Smooth muscle cell (in vitro differentiated cells): ENCODE results near the gene RRP15. TPM values are rescaled to one million over a fixed set of nuclear protein-coding genes. Genes with fewer than 3 reads are reported as not detected.

Experiments
- DNase-seq: peaks from one replicate; lab custom pipeline; 2025; ENCODE audit not compliant: unreplicated experiment; lab: John Stamatoyannopoulos, UW
- H2AFZ ChIP-seq: fragments of 200-600 bp; sonication (generic); 2 replicates; pipeline ENCODE4 v1.6.0; 2016; ENCODE audit warnings: antibody characterized with exemption, low read depth, mild to moderate bottlenecking
- H3F3A ChIP-seq: fragments of 200-600 bp; sonication (generic); 2 replicates; pipeline ENCODE4 v1.6.0; 2017; ENCODE audit warnings: antibody characterized with exemption, low read depth
- H3K27ac ChIP-seq: fragments of 200-600 bp; sonication (generic); 2 replicates; pipeline ENCODE4 v1.5.1; 2016; ENCODE audit warnings: low read depth, mild to moderate bottlenecking
- H3K27me3 ChIP-seq: fragments of 200-600 bp; sonication (generic); 2 replicates; pipeline ENCODE4 v1.6.1; 2016; ENCODE audit warnings: low read depth, mild to moderate bottlenecking
- H3K36me3 ChIP-seq: fragments of 200-600 bp; sonication (generic); 2 replicates; pipeline ENCODE4 v1.5.1; 2016; ENCODE audit warnings: low read depth
- H3K4me1 ChIP-seq: fragments of 200-600 bp; sonication (generic); 2 replicates; pipeline ENCODE4 v1.5.1; 2016; ENCODE audit warnings: low read depth
- H3K4me2 ChIP-seq: fragments of 200-600 bp; sonication (generic); 2 replicates; pipeline ENCODE4 v1.6.0; 2016; ENCODE audit warnings: mild to moderate bottlenecking
- H3K4me3 ChIP-seq: fragments of 200-600 bp; sonication (generic); 2 replicates; pipeline ENCODE4 v1.5.1; 2016; ENCODE audit warnings: mild to moderate bottlenecking
- H3K79me2 ChIP-seq: fragments of 200-600 bp; sonication (generic); 2 replicates; pipeline ENCODE4 v1.6.0; 2016; ENCODE audit warnings: low read depth, mild to moderate bottlenecking
- H3K9ac ChIP-seq: fragments of 200-600 bp; sonication (generic); 2 replicates; pipeline ENCODE4 v1.6.0; 2016; ENCODE audit warnings: low read depth
- H3K9me3 ChIP-seq: fragments of 200-600 bp; sonication (generic); replicated peaks from 2 replicates; pipeline ENCODE4 v1.5.1; 2016; ENCODE audit warnings: low read depth
- H4K20me1 ChIP-seq: fragments of 200-600 bp; sonication (generic); 2 replicates; pipeline ENCODE4 v1.6.0; 2016; ENCODE audit warnings: low read depth
- CTCF ChIP-seq: fragments of 200-600 bp; sonication (generic); IDR thresholded peaks from 2 replicates; pipeline ENCODE4 v1.5.1; 2017; ENCODE audit warnings: borderline replicate concordance, mild to moderate bottlenecking, antibody characterized with exemption; ENCODE audit not compliant: insufficient read depth, poor library complexity, severe bottlenecking
- WGBS: methylation state at CpG from one replicate; pipeline ENCODE4 v1.1.7; 2016; ENCODE audit warnings: low lambda C conversion rate; 5-methylcytosine and 5-hydroxymethylcytosine counted together
- polyA plus RNA-seq: library from polyadenylated mRNA; unstranded; fragments of >200 nt; fragmentation: Nextera tagmentation; extraction: Ambion mirVana; gene quantifications from 2 replicates; pipeline ENCODE4 v1.2.1, GENCODE V29; 2016
- total RNA-seq: library from RNA; depleted of rRNA; stranded (reverse); fragments of >200 nt; gene quantifications from 2 replicates; pipeline ENCODE4 v1.2.3, GENCODE V29; 2014

Gene RRP15
- total and polyA plus RNA-seq, 2 experiments from 2014 or later: 6.6 to 13.2 TPM

- H3K9me3 ChIP-seq: no peaks in the 10 kb centered on the region
- H3K4me2 ChIP-seq: no peak overlapping the region
- H3K36me3 ChIP-seq: no peaks in the 10 kb centered on the region
- H2AFZ ChIP-seq: no peak overlapping the region
- DNase-seq: no peak
- peaks cover 43% of the 10 kb centered on the region for H3K79me2 ChIP-seq
- no peak overlapping the region for H3K27ac ChIP-seq
- H3K27me3 ChIP-seq: no peaks in the 10 kb centered on the region
- peaks cover 27% of the 10 kb centered on the region for H3F3A ChIP-seq
- H4K20me1 ChIP-seq: no peaks in the 10 kb centered on the region
- H3K4me3 ChIP-seq: no peak overlapping the region
- WGBS: 83% methylated on average over 4 of the region's 4 CpGs
- no peak overlapping the region for H3K9ac ChIP-seq
- H3K4me1 ChIP-seq: peaks cover 14% of the 10 kb centered on the region
- TF ChIP-seq CTCF: no peak
These were observed 82.0 kb downstream of the RRP15 start for GRCh38 chr1:218367118-218367517.

GRCh38 chr1:218368686-218369085 lies 83.6 kb downstream of the RRP15 start:
- peaks cover 40% of the 10 kb centered on the region for H3F3A ChIP-seq
- no peak for DNase-seq

GRCh38 chr1:218369688-218370511 lies 84.8 kb downstream of the RRP15 start:
- peaks cover 50% of the 10 kb centered on the region for H3F3A ChIP-seq
- TF ChIP-seq CTCF: no peak
- WGBS: 18% methylated on average over 2 of the region's 2 CpGs
- no peaks in the 10 kb centered on the region for H3K9me3 ChIP-seq
- H3K4me3 ChIP-seq: no peak overlapping the region
- H3K9ac ChIP-seq: peak overlapping the region; percentile 56
- no peaks in the 10 kb centered on the region for H3K36me3 ChIP-seq
- DNase-seq: no peak
- no peaks in the 10 kb centered on the region for H4K20me1 ChIP-seq
- H2AFZ ChIP-seq: no peak overlapping the region
- H3K27me3 ChIP-seq: no peaks in the 10 kb centered on the region
- H3K79me2 ChIP-seq: peaks cover 35% of the 10 kb centered on the region
- peak overlapping the region; percentile 99 for H3K27ac ChIP-seq
- H3K4me1 ChIP-seq: peaks cover 18% of the 10 kb centered on the region
- peak overlapping the region; percentile 42 for H3K4me2 ChIP-seq

More at GRCh38 chr1:218368686-218369085, 83.6 kb downstream of the RRP15 start:
- Histone ChIP-seq H4K20me1 (no peaks in the 10 kb centered on the region), H3K27ac (peak overlapping the region; percentile 99), H3K9ac (no peak overlapping the region), H3K4me3 (no peak overlapping the region), H2AFZ (no peak overlapping the region), H3K4me2 (no peak overlapping the region), H3K9me3 (no peaks in the 10 kb centered on the region), H3K36me3 (no peaks in the 10 kb centered on the region), H3K4me1 (peaks cover 17% of the 10 kb centered on the region), H3K79me2 (peaks cover 35% of the 10 kb centered on the region), H3K27me3 (no peaks in the 10 kb centered on the region)
- WGBS: 46% methylated on average over 7 of the region's 7 CpGs
- TF ChIP-seq CTCF: no peak
